Measurements from ENCODE around the gene ATP1B4.

ATP1B4 gene

DNA sequence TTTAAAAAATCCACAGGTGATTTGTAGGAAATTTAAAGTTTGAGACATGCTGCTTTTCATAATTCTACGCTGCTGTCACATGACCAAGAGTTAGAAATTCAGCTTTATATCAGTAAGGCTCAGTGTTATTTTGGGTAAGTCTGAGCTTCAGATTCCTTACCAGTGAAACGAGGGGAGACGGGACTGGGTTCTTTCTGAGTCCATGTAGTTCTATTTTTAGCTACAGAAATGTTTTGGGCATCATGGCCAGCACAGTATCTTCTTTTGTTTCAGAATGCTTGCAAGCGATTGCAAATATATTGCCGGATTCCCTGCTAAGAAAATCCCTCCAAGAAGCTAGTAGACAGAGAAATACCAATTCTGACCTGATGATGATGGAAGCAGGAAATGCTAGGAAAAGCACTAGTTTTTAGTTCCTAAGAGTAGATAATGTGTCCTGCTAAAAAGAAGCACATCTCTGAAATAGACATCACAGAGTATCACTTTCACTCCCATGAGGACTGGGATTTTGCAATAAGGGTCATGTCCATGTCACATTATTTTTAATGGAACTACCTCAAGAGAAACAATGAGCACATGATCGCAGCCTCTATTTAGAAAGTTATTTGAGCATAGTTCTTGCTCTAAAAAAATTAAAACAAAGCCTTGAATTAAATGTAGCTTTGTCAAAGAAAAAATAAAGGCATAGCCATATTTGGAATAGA lies 10.9 kb downstream of the ATP1B4 start:
- no peak for DNase-seq (ENCODE audit: low read depth in 3 of 3)

DNA sequence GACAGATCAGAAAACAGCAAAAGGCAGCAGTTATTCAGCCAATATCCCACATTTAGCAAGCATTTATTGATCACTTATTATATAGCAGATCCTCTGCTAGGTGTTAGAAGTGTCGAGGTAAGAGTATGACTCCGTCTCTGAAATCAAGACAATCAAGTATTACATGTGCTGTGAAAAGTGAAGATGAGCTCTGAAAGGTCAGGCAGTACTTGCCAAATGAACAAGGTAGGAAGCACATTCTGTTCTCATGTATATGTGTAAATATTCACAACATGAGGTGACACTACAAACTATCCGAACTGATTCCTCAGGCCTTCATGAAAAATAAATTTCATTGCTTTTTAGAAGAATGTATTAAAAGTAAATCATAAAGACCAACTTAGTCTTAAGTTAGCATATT lies 15.3 kb downstream of the ATP1B4 start:
- DNase-seq (ENCODE audit: low read depth in 3 of 3): no peak

DNA sequence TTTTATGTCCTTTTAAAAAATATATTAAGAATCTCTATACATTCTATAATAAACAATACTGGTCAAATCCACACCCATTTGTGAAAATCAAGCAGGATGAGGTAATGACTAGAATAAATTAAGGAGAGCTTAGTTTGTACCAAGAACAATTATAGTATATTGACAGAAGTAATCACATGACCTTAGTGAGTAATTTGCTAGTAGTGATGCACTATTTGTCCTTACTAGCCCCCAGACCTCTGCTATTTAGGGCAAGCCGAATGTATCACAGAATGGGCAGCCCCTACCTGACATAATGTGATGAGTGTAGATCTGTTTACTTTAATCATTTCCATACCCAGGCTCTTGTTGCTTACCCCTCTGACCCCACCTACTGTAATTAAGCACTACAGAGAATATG lies 15.8 kb downstream of the ATP1B4 start:
- no peak for DNase-seq (ENCODE audit: low read depth in 3 of 3)

DNA sequence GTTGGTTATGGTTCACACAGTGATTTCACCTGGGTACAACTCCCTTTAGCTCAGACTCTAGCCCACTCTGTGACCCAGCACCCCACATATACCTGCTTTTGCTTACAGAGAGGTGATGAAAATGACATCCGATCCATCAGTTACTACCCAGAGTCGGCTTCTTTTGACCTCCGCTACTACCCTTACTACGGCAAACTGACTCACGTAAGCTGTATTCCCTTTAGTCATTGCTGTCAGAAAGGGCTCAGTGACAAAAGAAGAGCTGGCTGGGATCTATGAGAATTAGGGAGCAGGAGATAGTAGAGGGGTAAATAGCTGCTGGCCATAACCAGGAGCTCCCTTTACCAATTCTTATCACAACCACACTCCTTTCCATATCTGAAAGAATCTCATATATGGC lies 16.7 kb downstream of the ATP1B4 start:
- DNase-seq (ENCODE audit: low read depth in 3 of 3): no peak

DNA sequence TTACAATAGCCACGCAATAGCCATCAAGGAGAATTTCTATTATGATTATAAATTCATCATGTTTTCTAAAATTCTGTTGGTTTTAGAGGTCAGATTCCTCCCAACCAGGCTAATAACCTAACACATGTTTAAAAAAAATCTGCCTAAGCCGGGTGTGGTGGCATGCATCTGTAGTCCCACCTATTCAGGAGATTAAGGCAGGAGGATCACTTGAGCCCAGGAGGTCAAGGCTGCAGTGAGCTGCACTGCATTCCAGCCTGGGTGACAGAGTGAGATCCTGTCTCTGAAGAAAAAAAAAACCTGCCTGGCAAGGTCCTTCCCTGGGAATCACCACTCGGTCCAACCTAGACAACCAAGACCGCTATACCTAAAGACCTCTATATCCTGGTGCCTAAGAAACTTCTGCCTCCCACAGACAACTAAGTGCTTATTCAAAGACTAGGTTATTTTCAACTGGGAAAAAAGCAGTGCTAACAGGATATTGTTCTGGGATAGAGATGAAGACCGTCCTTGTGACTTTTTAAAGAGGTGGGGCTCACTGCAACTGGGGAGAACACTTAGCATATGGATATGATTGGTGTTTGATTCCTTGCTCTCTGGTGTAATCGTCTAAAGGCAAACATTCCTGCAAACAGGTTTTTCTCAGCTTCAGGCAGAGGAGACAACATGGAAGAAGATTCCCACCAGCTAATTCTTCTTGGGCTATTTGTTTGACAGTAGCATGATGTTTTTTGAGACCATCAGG lies 18.2 kb downstream of the ATP1B4 start:
- no peak for DNase-seq (ENCODE audit: low read depth in 3 of 3)

DNA sequence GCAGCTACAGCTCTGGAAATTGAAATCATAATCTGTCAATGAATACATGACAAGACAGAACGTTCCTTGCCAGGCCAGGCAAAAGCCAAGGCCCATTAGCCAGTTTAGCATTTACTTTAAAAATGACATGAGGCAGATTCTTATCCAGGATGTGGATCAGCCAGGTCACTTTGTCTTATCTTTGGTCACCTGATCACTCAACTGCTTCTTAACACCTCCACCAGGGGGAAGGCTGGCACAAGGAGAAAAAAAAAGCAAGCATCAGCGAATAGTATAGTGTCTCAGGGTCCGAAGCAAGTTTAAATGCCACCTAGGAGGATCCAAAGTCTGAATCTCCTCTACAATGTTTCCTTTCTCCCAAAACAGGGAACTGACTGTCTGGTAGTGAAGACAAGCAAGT lies 18.8 kb downstream of the ATP1B4 start:
- no peak for DNase-seq (ENCODE audit: low read depth in 3 of 3)

DNA sequence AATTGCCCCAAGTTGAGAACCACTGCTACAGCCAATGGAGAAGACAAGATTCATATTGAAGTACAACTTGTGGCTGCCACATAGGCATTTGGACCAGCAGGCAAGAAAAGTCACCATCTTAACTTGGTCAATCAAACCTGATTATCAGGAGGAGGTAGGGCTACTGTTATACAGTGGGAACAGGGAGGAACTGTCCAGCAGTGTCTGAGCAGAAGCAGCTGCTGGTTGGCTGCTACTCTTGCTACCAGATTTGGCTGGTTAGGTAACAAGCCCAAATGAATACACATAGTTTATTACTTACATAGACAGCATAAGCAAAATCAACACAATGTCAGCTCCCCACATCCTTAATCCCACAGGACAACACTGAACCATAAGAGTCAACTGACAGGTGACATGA lies 39.4 kb downstream of the ATP1B4 start:
- DNase-seq (ENCODE audit: low read depth in 3 of 3): no peak

DNA sequence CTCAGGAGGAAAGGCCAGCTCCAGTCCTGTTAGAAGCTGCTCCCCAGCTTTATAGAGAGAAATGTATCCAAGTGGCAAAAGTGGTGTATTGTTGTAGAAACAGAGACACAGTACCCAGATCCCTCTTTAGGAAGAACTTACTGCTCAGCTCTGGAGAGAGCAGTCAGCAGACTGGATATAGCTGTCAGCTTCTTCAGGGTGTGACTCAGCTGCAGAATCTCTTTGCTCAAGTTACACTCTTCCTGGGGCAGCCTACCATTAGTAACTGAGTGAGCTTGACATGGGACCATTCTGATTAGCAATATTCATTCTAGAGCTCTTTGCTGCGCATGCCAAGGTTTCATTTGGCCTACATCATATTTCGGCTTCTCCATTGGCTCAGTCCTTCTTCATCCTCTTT lies 40.5 kb downstream of the ATP1B4 start:
- no peak for DNase-seq (ENCODE audit: low read depth in 3 of 3)

DNA sequence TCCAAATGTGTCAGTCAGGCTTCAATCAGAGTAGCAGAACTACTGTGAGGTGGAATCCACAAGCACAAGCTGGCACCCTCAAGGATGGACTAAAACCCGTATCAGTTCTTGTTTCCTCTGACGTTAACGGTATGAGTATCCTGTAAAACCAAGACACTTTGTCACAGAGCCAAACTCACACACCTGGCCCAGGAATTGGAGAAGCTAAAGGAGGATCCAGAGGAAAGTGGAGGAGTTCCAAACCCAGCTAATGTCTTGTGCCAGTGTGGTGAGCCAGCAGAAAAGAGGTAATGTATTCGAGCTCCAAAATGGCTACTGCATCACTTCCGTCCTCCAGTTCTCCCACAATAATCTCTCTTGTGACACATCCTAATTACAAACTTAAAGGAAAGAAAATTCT lies 44.7 kb downstream of the ATP1B4 start:
- DNase-seq (ENCODE audit: low read depth in 3 of 3): no peak

DNA sequence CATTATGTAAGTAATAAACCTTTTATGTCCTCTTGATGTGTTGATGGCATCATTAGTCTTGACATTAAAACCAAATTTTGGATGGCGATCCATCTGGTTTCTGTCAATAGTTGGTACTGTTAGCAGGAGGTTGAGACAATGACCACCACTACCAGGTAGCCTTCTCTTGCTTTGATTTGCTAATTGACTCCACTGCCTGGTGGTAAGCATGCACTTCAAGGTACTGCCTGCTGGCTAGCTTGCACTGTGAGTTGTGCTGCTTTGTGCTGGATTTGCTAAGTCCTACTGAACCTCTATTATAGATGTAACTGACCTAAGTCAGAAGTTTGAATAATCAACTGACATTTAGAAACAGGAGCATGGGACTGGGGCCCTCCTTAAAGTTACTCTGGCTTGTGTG lies 46.3 kb downstream of the ATP1B4 start:
- DNase-seq (ENCODE audit: low read depth in 3 of 3): no peak

DNA sequence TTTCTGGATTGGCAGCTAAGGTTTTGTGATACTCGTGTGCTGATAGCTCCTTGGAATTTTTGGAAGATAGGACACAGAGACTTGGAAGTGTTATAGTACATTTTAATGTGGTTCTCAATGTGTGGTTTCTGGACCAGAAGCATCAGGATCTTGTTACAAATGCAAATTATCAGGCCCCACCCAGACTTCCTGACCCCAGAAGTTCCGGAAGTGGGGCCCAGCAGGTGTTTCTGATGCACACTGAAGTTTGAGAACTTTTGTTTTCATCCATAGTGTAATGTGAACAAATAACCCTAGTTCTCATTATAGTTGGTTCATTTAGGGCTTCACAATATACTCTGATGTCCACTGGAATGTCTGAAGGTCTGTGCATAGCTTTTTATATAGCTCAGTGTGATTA lies 57.6 kb downstream of the ATP1B4 start:
- DNase-seq (ENCODE audit: low read depth in 3 of 3): no peak

DNA sequence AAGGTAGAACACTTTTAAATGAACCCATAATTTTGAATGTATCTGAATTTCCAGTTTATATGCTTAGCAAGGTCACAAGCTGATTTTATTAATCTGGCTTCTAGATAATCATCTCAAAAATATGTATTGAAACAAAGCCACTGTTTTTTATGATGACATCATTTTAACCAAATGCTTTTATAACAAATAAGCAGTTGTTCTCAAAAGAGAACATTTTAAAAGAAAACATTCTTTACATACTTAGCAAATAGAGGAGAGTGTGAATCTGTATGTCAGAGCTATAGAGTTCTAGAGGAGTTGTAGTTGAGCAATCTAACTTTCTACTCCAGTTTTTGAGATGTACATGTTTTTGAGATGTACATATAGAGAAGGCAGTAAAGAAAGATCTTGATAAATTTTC lies 64.7 kb downstream of the ATP1B4 start:
- no peak for DNase-seq (ENCODE audit: low read depth in 3 of 3)

DNA sequence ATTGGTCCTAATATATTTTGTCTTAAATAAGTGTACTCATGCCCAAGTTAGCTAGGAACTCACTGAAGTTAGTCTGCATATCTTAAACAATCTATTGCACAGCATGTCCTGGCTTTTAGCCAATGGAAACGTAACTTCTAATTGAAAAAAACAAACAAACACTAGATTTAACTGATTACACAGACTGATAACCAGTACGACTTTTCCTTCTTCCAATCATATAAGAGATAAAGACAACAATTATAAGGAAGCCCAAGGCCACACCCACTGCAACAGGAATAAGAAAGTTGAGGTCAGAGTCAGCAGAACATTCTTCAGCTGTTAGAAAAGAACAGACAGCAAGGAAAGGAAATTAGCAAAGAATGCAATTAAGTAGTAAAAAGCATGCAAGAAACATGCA lies 66.4 kb downstream of the ATP1B4 start:
- no peak for DNase-seq (ENCODE audit: low read depth in 3 of 3)

DNA sequence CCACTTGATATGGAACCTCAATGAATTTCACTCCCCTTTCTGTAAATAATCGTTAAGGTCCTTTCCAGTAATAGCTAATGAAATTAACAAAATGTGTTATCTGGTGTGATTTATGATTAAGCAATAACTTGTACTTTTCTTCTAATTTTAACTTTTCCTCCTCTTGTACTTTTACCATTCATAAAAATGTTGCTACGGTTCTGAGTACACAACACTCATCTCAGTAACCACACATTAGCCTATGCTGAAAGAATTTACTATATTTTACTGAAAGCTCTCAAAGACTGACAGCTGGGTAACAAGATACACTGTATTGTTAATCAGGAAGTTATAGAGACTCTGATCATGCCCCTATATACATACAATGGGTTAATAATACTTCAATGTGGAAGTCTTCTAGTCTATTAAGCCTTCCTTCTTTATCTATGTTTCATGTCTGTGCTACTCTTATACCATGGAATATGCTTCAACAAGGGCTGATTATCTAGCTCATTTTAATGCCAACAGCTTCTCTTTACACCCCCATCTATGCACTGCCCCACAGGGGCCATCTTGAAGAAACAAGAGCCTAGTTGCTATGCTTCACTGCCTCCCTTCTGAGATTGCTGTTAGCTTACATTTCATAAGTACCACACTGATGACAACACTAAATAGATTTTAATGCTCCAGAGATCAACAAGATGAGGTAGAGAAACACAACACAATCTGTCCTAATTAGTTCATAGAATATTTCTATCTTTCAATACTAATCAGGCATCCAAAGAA lies 68.1 kb downstream of the ATP1B4 start:
- DNase-seq (ENCODE audit: low read depth in 3 of 3): no peak

All from stimulated activated CD4-positive, alpha-beta T cell treated with anti-CD3 and anti-CD28 coated beads, TNF-alpha, amount 100 ng/mL, for 48 hours (primary cell).